Measurements from ENCODE around the gene ZSWIM8. TPM values are rescaled to one million over a fixed set of nuclear protein-coding genes. Genes with fewer than 3 reads are reported as not detected.

Gene ZSWIM8
- total and polyA plus RNA-seq, 2 of the 8 experiments (the other 6 are each of a cell fraction or from before 2014, with no cell fraction given) = 44.7 to 99.7 TPM

GRCh38 chr10:73840403-73841060, 55.1 kb downstream of the ZSWIM8 start:
- no peaks in the 10 kb centered on the region for H3K9me3 ChIP-seq (ENCODE audit: insufficient read depth in 2 of 2, low read depth in 1 of 2, low read length in 1 of 2)
- no peak for TF ChIP-seq RNF2 (IDR thresholded peaks at IDR 0.05; ENCODE audit: borderline replicate concordance, low read depth, low read length, missing control alignments, poor library complexity, severe bottlenecking)

More at GRCh38 chr10:73840403-73841060, 55.1 kb downstream of the ZSWIM8 start:
- Histone ChIP-seq H2BK20ac (ENCODE audit: low read length) (no peak overlapping the region), H2AK5ac (ENCODE audit: low read depth, low read length) (no peak overlapping the region), H3K36me3 (ENCODE audit: control insufficient read depth in 2 of 4, insufficient read depth in 4 of 4, low read length in 3 of 4) (peaks cover 8 to 37% (median 22%) of the 10 kb centered on the region in 4 experiments; a peak in 6 of 8 replicates), H2BK120ac (replicated peaks; ENCODE audit: low read depth, low read length) (no peak overlapping the region), H3K79me1 (ENCODE audit: low read depth, low read length) (no peaks in the 10 kb centered on the region), H3K14ac (ENCODE audit: insufficient read length) (no peak overlapping the region), H2BK15ac (ENCODE audit: low read length) (no peak overlapping the region), H4K5ac (ENCODE audit: insufficient read length, low read depth, low read length) (no peak overlapping the region), H3K9ac (replicated peaks in 1 of 4; ENCODE audit: extremely low read depth in 1 of 4, low read depth in 3 of 4, low read length in 3 of 4) (no peak overlapping the region), H3K56ac (replicated peaks; ENCODE audit: insufficient read length, low read depth, low read length) (no peak overlapping the region), H2BK5ac (ENCODE audit: low read depth, low read length) (no peak overlapping the region), H3K4me2 (ENCODE audit: insufficient read depth in 1 of 2, low read depth in 2 of 2, low read length in 2 of 2) (no peak overlapping the region), H3K4me3 (ENCODE audit: extremely low read depth in 1 of 4, insufficient read depth in 2 of 4, low read depth in 3 of 4, low read length in 4 of 4) (no peak overlapping the region), H3K23me2 (ENCODE audit: low read depth, low read length) (no peaks in the 10 kb centered on the region), H3K27me3 (replicated peaks in 1 of 4; ENCODE audit: control insufficient read depth in 3 of 4, extremely low read depth in 1 of 4, insufficient read depth in 3 of 4, low read length in 3 of 4) (no peaks in the 10 kb centered on the region), H2AFZ (ENCODE audit: low read length) (no peak overlapping the region), H4K20me1 (replicated peaks in 1 of 2; ENCODE audit: control insufficient read depth in 1 of 2, insufficient read depth in 2 of 2, low read length in 2 of 2) (peaks cover 0 to 9% of the 10 kb centered on the region in 2 experiments), H4K91ac (replicated peaks; ENCODE audit: insufficient read length, low read length) (no peak overlapping the region), H2BK12ac (ENCODE audit: low read depth, low read length) (no peak overlapping the region), H3K27ac (ENCODE audit: low read depth, low read length) (no peak overlapping the region; the same call in 1 of the 2 replicates), H3K4me1 (replicated peaks in 1 of 4; ENCODE audit: control insufficient read depth in 3 of 4, insufficient read depth in 4 of 4, low read length in 3 of 4) (no peaks in the 10 kb centered on the region), H3K4ac (replicated peaks; ENCODE audit: insufficient read length, low read depth, low read length) (no peak overlapping the region), H3K79me2 (ENCODE audit: control insufficient read depth in 1 of 2, insufficient read depth in 2 of 2, low read length in 2 of 2) (no peaks in the 10 kb centered on the region), H3K18ac (ENCODE audit: extremely low read depth, low read length) (no peak overlapping the region), H3K23ac (ENCODE audit: insufficient read length) (no peak overlapping the region), H4K8ac (ENCODE audit: extremely low read depth, insufficient read depth, low read length) (peak overlapping the region; percentile 29; the same call in 1 of the 2 replicates)
- WGBS, 2 experiments (ENCODE audit: extremely low coverage in 1 of 2, insufficient coverage in 1 of 2, insufficient read length in 1 of 2, insufficient replicate concordance in 2 of 2, low coverage in 1 of 2, low lambda C conversion rate in 2 of 2, missing lambda C conversion rate in 1 of 2) = 89% methylated on average over 13 of the region's 13 CpGs; no CpG with 5 or more reads in 1 of the 2 experiments
- ChIA-PET CTCF (ENCODE audit: partially characterized antibody) (interaction anchor here (0.8 to 20.8 kb wide), 9 partner anchors 8 to 105 kb away, joined by 3 to 209 read pairs (median 3); no protein-coding TSS in a partner anchor), POLR2A (ENCODE audit: partially characterized antibody) (interaction anchor here (1.6 kb wide), 1 partner anchor 10 kb away, joined by 3 read pairs; no protein-coding TSS in a partner anchor)
- DNase-seq (ENCODE audit: low read depth in 1 of 2, low spot score in 2 of 2) (no peak), FAIRE-seq (no peak)
